NCI-H2227 (cell line): Measurements from ENCODE around the gene LRRC42.

Experiments
- DNase-seq: peaks from one replicate; lab custom pipeline; 2025; ENCODE audit not compliant: unreplicated experiment; lab: John Stamatoyannopoulos, UW

LRRC42 gene

GRCh38 chr1:53942127-53942957, 3.8 kb upstream of the LRRC42 start:
- no peak for DNase-seq

GRCh38 chr1:53943090-53943489, 3.1 kb upstream of the LRRC42 start:
- DNase-seq, result no peak

- DNase-seq, result no peak
Measured at GRCh38 chr1:53943490-53944043, 2.6 kb upstream of the LRRC42 start.

- peak; percentile 45 for DNase-seq
Measured at GRCh38 chr1:53944469-53945182, 1.5 kb upstream of the LRRC42 start.

- no peak for DNase-seq
Measured at GRCh38 chr1:53945183-53945432, 1.0 kb upstream of the LRRC42 start.

- peak; percentile 97 for DNase-seq
Measured at GRCh38 chr1:53945433-53946251, 508 bp upstream of the LRRC42 start, which contains the start of gene IFT25. Gene IFT25 (minus strand): TSS chr1:53945699. CDS start chr1:53940082, 5,617 bp downstream.

- DNase-seq, result no peak
Measured at GRCh38 chr1:53947172-53947907, 1.2 kb downstream of the LRRC42 start.

- DNase-seq, result no peak
Measured at GRCh38 chr1:53948291-53948690, 2.1 kb downstream of the LRRC42 start.

- peak; percentile 86 for DNase-seq
Measured at GRCh38 chr1:53949023-53949990, 3.2 kb downstream of the LRRC42 start.

- no peak for DNase-seq
Measured at GRCh38 chr1:53951697-53952096, 5.5 kb downstream of the LRRC42 start.

GRCh38 chr1:53954128-53954527, 8.0 kb downstream of the LRRC42 start:
- no peak for DNase-seq

GRCh38 chr1:53956308-53957168, 10.4 kb downstream of the LRRC42 start:
- DNase-seq, result peak; percentile 41

- DNase-seq, result no peak
Measured at GRCh38 chr1:53957194-53957818, 11.2 kb downstream of the LRRC42 start.

GRCh38 chr1:53959664-53960250, 13.6 kb downstream of the LRRC42 start:
- DNase-seq, result peak; percentile 13

GRCh38 chr1:53962395-53962794, 16.2 kb downstream of the LRRC42 start:
- no peak for DNase-seq

GRCh38 chr1:53963460-53963859, 17.3 kb downstream of the LRRC42 start:
- no peak for DNase-seq

GRCh38 chr1:53964109-53964508, 18.0 kb downstream of the LRRC42 start:
- DNase-seq, result no peak

- DNase-seq, result no peak
Measured at GRCh38 chr1:53966794-53967193, 20.6 kb downstream of the LRRC42 start.
